ENCODE results near the gene LYL1.

Gene LYL1

DNA sequence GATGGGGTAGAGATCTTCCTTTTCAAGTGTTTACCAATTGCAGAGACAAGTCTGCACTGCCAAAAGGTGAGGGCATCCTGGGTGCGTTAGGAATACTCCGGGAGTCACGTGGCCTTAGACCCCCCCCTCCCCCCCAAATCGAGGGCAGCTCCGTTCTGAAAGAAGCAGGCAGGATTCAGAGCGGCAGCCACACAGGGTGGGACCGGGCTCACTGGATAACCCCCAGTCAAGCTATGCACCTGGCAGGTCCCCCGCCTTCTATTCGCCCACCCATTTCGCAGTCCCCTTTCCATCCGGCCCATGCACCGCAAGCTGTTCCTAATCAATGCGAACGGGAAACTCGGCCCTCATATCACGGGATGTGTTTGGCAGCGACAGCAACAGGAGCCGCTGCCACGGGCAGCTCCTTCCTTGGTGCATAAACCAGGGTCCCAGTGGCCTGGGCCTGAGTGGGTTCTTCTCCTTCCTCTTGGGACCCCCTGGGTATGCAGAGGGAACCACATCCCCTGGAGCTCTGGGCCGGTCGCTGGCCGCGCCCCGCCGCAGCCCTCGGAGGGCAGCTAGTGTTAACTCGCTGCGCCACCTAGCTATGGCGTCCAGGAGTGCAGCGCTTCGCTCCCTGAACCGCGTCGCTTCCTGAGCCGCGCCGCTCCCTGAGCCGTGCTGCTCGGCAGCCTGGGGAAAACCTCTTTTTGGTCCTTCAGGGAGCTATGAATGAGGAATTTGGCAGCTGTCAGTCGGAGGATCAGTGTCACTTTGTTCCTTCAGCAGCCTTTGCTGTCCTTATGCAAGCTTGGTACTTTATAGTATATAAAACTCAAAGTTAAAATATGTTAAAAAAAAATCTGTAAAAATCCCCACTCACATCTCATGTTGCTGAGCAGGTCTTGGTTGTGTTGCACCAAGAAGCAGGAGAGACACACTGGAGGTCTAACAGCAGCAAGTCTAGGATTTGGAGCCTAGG, 41.4 kb downstream of the LYL1 start:
- H3K27ac ChIP-seq = peak overlapping the region; percentile 11
- no peak for DNase-seq (ENCODE audit: low read depth, low spot score)

- DNase-seq (ENCODE audit: low read depth, low spot score) = no peak
- peak overlapping the region; percentile 11 for H3K27ac ChIP-seq
Observed at GRCh38 chr19:13060233-13060963, 42.3 kb downstream of the LYL1 start.

DNA sequence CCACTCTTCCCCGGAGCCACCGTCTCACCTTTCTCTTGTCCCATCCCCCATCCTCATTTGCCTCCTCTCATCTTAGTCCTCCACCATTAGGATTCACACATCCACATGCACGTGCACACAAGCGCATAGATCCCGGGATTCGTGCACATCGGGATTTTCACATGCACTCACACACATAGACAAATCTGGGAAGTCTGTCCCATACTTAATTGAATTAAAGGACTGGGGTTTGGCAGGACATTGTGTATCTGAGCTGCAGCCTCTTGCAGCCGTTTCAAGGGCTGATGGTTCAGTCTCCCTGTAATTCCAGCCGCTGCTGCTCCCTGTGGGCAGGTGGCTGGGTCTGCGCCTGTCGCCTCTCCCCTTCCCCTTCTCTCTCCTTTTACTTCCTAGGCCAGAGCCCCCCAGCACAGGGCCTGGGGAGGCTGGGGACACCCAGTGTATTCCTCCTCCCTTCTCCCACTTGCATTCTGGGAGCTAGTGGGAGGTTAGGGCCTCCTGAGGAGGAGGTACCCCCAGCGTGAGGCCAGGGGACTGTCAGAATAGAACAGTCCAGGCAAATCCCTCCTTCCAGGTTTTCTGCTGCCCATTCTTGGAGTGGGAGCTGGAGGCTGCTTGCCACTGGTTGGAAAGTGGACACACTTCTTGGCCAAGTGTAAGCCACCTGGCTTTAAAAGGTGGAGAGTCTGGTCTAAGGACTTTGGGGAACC, 43.6 kb downstream of the LYL1 start:
- no peak for DNase-seq (ENCODE audit: low read depth, low spot score)
- no peak overlapping the region for H3K27ac ChIP-seq

DNA sequence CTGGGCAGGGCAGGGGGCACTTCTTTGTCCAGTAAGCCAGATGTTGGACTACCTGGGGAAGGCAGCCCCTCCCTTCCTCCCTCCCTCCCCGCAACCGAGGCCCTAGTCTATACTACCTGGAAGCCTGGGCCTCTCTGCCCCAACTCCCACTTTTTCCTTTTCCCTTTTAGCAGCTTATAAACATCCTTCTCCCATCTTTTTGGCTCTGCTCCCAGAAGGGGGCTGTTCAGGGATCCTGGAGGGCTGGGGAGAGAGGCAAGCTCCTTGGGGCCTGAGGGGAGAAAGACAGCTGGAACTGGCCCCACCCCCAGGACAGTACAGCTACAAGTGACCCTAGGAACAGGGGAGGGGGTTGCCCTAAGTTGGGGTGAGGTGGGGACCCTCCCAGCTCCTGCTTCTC, 44.9 kb downstream of the LYL1 start:
- no peak for DNase-seq (ENCODE audit: low read depth, low spot score)
- H3K27ac ChIP-seq = no peak overlapping the region

DNA sequence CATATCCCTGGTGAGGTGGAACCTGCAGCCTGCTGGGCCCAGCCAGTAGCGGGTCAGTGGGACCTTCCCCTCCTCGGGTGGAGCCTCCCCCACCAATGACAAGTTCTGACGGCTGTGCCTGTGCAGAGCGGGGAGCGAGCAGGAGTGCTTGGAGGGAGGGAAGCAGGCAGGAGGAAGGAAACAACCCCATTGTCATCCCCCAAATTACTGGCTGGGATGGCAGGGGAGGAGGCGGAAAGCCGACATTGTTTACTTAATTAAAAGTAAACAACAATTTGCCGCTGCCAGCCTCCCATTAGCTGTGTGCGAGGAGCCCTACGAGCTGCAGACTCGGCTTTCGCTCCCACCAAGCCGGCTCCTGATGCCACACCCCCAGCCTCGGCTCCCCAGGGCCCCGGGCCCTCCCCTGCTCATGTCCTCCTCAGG, 45.5 kb downstream of the LYL1 start:
- no peak overlapping the region for H3K27ac ChIP-seq
- DNase-seq (ENCODE audit: low read depth, low spot score) = no peak

DNA sequence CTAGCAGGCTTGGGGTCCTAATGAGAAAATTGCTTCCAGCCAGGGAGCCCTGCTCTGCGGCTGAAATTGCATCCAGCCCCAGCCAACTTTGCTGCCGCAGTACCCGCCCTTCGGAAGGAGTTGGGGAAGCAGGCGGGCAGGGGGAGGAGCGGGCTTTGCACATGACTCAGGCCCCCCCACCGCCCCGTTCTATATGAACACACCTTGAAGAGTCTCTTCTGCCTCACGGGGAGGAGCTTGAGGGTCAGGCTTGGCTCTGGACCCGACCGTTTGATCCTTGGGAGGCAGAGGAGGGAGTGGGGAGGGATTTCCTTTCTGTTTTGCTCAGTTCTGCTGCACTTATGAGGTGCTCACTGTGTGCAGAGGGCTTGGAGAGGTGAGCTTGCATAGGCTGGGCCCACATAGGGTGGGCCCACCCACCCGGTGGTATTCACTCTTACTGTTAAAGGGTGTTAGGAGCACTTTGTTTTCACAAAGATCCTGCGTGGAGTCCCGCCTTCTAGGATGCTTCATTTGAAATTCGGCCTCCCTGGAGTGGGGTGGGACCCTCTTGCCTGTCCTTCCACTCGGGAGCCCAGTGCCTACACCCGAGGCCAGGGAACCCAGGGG, 46.5 kb downstream of the LYL1 start:
- peak overlapping the region; percentile 88 for H3K27ac ChIP-seq
- no peak for DNase-seq (ENCODE audit: low read depth, low spot score)

GRCh38 chr19:13055213-13056051, 47.2 kb downstream of the LYL1 start:
- peak overlapping the region; percentile 88 for H3K27ac ChIP-seq
- DNase-seq (ENCODE audit: low read depth, low spot score) = no peak

DNA sequence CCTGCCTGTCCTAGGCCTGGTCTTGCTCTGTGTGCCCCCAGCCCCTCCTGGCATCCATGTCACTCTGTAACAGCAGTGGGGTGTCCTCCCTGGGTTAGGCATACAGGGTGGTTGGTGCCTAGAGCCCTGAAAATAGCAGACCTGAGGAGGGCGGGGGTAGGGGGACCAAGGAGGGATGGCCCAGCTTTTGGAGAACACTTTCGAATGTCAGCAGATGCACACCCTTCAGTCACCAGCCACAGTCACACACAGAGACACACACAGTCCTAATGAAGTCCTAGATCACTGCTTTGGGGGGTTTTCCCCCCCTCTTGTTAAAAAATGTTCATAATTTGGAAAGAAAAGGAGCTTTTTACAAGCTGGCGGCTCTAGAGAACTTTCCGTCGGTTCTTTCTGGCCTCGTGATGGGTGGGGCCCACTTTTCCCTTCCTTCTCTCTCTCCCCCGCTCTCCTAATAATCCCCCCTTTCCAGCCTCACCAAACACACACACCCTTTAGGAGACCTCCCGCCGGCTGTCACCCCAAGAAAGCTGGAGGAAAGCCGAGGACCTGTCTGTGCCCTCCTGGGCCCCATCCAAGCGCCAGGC, 47.9 kb downstream of the LYL1 start:
- H3K27ac ChIP-seq = peak overlapping the region; percentile 88
- no peak for DNase-seq (ENCODE audit: low read depth, low spot score)

DNA sequence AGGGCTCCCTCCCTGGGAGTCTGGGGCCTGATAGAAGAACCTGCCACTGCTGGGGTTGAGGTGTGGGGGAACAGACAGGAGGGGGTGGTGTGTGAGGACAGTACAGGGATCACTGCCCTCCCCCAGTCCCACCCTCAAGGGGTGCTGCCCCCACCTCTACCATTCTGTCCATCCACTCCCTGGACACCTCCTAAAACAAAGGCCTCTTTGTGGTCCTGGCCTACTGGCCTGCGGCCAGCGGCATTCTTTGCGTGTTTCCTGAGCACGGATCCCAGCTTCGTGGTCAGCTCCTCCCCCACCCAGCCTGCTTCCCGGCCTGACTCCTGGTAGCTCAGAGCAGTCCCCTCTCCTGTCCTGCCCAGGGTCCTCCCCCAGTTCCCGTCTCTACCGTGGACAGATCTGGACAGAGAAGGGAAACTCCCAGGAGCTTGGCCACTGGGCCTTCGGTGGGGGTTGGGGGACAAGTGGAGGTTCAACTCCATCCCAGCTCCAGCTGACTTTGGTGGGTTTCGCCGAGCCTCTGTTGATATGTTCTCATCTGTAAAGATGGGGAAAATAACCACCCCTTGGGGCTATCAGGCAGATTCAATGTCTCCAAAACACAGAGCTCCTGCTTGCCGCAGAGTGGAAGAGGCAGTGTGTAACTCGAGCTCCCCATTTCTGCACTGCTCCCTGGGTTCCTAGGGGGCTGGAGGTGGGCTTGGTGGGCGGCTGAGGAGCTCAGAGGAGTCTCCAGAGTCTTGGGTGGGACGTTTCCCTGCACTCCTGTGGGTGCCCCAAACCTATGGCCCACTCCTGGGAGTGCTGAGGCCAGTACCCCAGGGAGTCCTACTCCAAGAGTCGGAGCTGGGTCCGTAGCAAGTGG, 48.7 kb downstream of the LYL1 start:
- H3K27ac ChIP-seq = peak overlapping the region; percentile 88
- DNase-seq (ENCODE audit: low read depth, low spot score) = no peak

- no peak for DNase-seq (ENCODE audit: low read depth, low spot score)
- H3K27ac ChIP-seq = peak overlapping the region; percentile 88
Observed at GRCh38 chr19:13053238-13053637, 49.4 kb downstream of the LYL1 start.

DNA sequence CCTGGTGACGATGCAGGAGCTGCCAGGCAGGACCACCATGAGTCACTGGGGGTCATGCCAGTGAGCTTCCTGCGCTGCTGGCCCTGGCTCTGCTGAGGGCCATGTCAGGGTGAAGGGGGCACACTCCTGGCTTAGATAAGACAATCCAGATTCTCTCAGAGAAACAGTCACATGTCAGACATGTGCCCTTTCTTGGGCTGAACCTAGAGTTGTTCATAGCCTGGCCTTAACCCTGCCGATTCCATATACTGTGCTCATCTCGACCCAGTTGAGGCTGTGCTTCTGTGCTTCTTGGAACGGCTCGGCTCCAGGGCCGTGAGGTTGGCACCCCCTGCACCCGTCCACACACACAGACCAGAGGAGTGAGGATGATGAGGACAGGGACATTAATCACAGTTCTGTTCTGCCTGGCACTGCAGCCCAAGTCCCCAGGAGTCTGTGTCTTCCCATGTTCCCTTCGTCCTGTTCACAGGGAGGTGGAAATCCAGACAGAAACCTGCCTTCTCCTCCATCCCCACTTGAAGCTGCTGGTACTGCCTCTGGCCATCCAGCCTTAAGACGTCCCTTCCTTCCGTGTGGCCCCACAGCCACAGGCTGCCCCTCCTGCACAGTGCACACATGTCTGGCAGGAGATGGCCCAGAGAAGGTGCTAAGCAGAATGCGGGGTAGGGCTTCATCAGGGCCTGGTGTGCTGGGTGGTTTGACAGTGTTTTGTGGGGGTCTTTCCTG, 50.0 kb downstream of the LYL1 start:
- peak overlapping the region; percentile 88 for H3K27ac ChIP-seq
- DNase-seq (ENCODE audit: low read depth, low spot score) = no peak

DNA sequence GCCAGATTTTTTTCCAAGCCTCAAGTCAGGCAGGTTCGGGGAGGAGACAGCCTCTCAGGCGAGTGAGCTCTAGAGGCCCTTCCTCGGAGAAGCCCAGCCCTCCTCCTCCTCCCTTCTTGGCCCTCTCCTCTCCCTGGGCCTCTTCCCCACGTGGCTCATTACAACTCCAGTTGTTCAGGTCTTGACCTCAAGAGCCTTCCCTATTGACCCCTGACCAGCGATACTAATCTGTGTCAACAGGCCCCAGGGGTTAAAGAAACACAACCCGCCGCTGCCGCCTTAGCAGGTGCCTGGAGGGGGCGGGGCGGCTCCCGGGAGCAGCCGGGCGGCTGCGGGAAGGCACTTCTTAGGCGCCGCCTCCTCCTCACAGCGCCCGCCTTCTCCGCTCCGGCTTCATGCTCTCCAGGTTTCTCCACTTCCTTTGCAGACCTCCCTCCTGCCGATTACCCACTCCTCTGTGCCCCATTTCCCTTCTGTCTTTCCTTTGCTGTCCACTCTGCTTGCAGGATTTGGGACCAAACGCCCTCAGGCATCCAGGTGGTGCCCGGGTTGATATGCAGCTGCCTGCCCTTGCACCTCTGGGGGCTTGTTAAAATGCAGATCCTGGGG, 51.0 kb downstream of the LYL1 start:
- peak overlapping the region; percentile 17 for H3K27ac ChIP-seq
- no peak for DNase-seq (ENCODE audit: low read depth, low spot score)

- DNase-seq (ENCODE audit: low read depth, low spot score) = no peak
- no peak overlapping the region for H3K27ac ChIP-seq
Observed at GRCh38 chr19:13050274-13050673, 52.4 kb downstream of the LYL1 start.

All from epithelial cell of prostate (primary cell).